Heart left ventricle (tissue), 16 donors: Measurements from ENCODE around the gene NAALADL2. TPM values are rescaled to one million over a fixed set of nuclear protein-coding genes. Genes with fewer than 3 reads are reported as not detected.

Source experiments
- ATAC-seq, 4 donors: fragments of 200-7000 bp; cut with Tn5 transposase; one replicate each; pipeline ENCODE4 v1.9.1; 2020 to 2022; ENCODE audit warnings: moderate library complexity in 4 of 4, mild to moderate bottlenecking in 3 of 4, moderate number of reproducible peaks in 1 of 4
- DNase-seq, 5 donors: peaks; one replicate each; pipeline ENCODE4 v3.0.0-alpha.2; 2020
- H3K27ac ChIP-seq, 12 donors: fragments of 200-600 bp; sonication (generic) in 4 of 12; one replicate each; pipeline versions ENCODE4 v1.5.0 to v1.8.0; 2016 to 2022; ENCODE audit warnings: mild to moderate bottlenecking in 2 of 12
- H3K27me3 ChIP-seq, 9 donors: fragments of 200-600 bp; sonication (generic) in 2 of 9; one replicate each; pipeline versions ENCODE4 v1.5.1 to v1.8.0; 2016 to 2022; ENCODE audit warnings: mild to moderate bottlenecking in 3 of 9
- H3K36me3 ChIP-seq, 9 donors: fragments of 200-600 bp; sonication (generic) in 2 of 9; one replicate each; pipeline versions ENCODE4 v1.5.0 to v1.8.0; 2018 to 2022; ENCODE audit warnings: mild to moderate bottlenecking in 2 of 9
- H3K4me1 ChIP-seq, 12 donors: fragments of 200-600 bp; sonication (generic) in 4 of 12; one replicate each; pipeline versions ENCODE4 v1.5.0 to v1.8.0; 2016 to 2022; ENCODE audit warnings: mild to moderate bottlenecking in 3 of 12
- H3K4me3 ChIP-seq, 12 donors: fragments of 200-600 bp; sonication (generic) in 4 of 12; one replicate each; pipeline versions ENCODE4 v1.5.0 to v1.8.0; 2017 to 2022; ENCODE audit warnings: mild to moderate bottlenecking in 9 of 12, moderate library complexity in 4 of 12
- H3K9me3 ChIP-seq, 12 donors: fragments of 200-600 bp; sonication (generic) in 4 of 12; one replicate each; pipeline versions ENCODE4 v1.5.0 to v1.8.0; 2016 to 2022; ENCODE audit warnings: mild to moderate bottlenecking in 1 of 12
- POLR2A ChIP-seq, 2 donors: fragments of 450-650 bp; IDR thresholded peaks; one replicate each; pipeline ENCODE4 v1.6.1; 2017; ENCODE audit warnings: antibody characterized with exemption in 2 of 2, mild to moderate bottlenecking in 2 of 2, moderate library complexity in 2 of 2
- WGBS, 4 donors: extraction: QIAGEN DNeasy Blood & Tissue Kit in 2 of 4; methylation state at CpG; one replicate each; pipeline versions ENCODE4 v1.1.5 to v1.1.7; 2013 to 2018; 5-methylcytosine and 5-hydroxymethylcytosine counted together
- intact Hi-C, 10 donors: fragments of 100-400 bp; cut with DNase I; formaldehyde crosslinking; loops; one replicate each; pipeline versions ENCODE4 v1.11.1 to v1.14.2; 2022
- polyA plus RNA-seq, 2 donors: library from polyadenylated mRNA; stranded (reverse); fragments of 200-250 nt; gene quantifications; one replicate each; pipeline ENCODE4 v1.2.3, GENCODE V29; 2013
- total RNA-seq, 9 donors: library from RNA; depleted of rRNA in 2 of 9; stranded (reverse); fragments of >200 nt in 2 of 9; fragmentation: NEBNext Ultra II Directional in 3 of 9; extraction: Animal tissue kit (Norgen Biotek cat#: 25700) in 3 of 9; gene quantifications; one replicate each; pipeline versions ENCODE4 v1.1.0 to v1.2.4, GENCODE V29; 2016 to 2023
- TF ChIP-seq, protein P1 (sequence below), 12 donors: fragments of 200-600 bp; sonication (generic) in 4 of 12; IDR thresholded peaks; one replicate each; pipeline versions ENCODE4 v1.5.0 to v1.8.0; 2018 to 2022; ENCODE audit warnings: antibody characterized with exemption in 12 of 12, mild to moderate bottlenecking in 5 of 12
- donor health status: ischemic (EF 13 %, LVEDD 7.1; RV severe dilation, severe dysfunction).
- donor health status: healthy with polysubstance abuse.
- donor health status: DM: no; HTN: yes; CAD: no.
- donor health status: DM: no; HTN: no; CAD: no.
- donor health status: ischemic (EF 25% LVEDD 6.9; RV normal size, moderate dysfunction).
- donor health status: ischemic (EF 25% LVEDD 5.7; RV mildly dilated, moderate dysfunction).
- donor health status: healthy.
- donor health status: DM: yes; HTN: yes; CAD: no.
- donor health status: ischemic (EF 35%, LVEDD 5.7; RV mildly dilated, moderate dysfunction).
- donor health status: nonischemic (EF 11% LVEDD 7.7; RV severe dilation, severe dysfunction).
- donor health status: DM: yes; HTN: yes; CAD: no.
- donor health status: PGD.
- donor health status: ischemic (EF 29% LVEDD 5.4; RV normal size, mild dysfunction).
- donor health status: nonischemic (EF 23%, LVEDD 6.1; RV moderate dilation, normal function).

Gene NAALADL2
- total and polyA plus RNA-seq, 11 donors = 0.23 to 8.5 (median 3.0) TPM

DNA sequence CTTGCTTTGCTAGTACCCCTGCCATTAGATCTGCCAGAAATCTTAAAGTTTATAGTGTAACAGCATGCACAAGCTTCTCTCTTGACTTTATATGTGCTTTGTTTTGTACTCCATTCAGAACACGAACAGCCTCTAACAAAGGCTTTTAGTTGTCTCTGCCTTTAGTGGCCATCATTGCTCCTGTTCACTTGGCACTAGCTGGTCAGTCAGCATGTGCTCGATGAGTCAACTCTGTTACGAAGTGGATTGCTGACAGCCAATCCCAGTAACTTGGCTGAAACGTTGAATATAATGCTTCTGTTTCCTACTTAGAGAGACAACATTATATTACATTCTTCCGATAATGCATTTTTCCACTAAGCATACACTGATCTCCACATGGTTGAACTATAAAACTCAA, 349.2 kb downstream of the NAALADL2 start:
- TF ChIP-seq, protein P1, sequence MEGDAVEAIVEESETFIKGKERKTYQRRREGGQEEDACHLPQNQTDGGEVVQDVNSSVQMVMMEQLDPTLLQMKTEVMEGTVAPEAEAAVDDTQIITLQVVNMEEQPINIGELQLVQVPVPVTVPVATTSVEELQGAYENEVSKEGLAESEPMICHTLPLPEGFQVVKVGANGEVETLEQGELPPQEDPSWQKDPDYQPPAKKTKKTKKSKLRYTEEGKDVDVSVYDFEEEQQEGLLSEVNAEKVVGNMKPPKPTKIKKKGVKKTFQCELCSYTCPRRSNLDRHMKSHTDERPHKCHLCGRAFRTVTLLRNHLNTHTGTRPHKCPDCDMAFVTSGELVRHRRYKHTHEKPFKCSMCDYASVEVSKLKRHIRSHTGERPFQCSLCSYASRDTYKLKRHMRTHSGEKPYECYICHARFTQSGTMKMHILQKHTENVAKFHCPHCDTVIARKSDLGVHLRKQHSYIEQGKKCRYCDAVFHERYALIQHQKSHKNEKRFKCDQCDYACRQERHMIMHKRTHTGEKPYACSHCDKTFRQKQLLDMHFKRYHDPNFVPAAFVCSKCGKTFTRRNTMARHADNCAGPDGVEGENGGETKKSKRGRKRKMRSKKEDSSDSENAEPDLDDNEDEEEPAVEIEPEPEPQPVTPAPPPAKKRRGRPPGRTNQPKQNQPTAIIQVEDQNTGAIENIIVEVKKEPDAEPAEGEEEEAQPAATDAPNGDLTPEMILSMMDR (IDR thresholded peaks at IDR 0.05) = no peak
- no peak for TF ChIP-seq POLR2A (IDR thresholded peaks at IDR 0.05)
- Histone ChIP-seq H3K4me1 (no peaks in the 10 kb centered on the region), H3K27me3 (no peaks in the 10 kb centered on the region), H3K4me3 (no peak overlapping the region), H3K9me3 (peaks cover 0 to 13% (median 3%) of the 10 kb centered on the region in 12 donors), H3K27ac (no peak overlapping the region), H3K36me3 (no peaks in the 10 kb centered on the region)
- no peak for DNase-seq
- no peak for ATAC-seq
- WGBS, 4 donors = 70 to 79% (median 75%) methylated on average over 5 of the region's 5 CpGs
- intact Hi-C loops = no loop called here

DNA sequence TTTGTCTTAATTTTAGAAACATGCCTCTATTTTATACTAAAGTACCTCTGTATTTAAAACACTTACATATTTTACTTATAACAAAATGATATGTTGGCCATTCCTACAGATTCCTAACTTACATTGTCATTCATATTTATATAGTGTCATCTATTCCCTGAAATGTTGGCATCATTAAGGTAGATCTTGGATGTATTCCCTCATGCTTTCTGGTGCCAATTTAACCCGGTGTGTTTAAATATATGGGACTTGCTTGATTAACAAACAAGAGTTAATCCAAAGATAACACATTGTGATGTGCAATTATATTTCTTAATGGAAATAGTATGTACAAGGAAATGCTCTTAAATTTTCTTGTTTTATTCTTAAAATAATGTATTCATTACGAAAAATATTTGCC, 352.3 kb downstream of the NAALADL2 start:
- intact Hi-C loops = no loop called here
- TF ChIP-seq POLR2A (IDR thresholded peaks at IDR 0.05) = no peak
- TF ChIP-seq, protein P1 (IDR thresholded peaks at IDR 0.05) = no peak

DNA sequence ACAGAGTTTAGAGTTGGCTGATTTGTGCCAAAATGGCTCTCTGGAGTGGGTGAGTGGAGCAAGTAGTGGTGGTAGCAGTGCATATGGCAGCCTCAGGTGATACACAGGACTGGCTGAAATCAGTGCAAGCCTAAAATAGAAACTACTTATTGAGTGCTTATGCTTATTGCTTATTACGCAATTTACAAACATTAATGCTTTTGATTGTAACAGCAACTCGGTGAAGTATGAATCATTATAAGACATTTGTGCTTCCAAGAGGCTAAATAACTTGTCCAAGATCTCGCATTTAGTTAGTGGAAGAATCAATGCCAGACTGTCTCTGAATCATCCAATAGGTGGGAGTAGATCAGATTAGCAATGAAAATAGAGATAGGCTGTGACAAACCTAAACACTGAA, 353.8 kb downstream of the NAALADL2 start:
- WGBS, 4 donors = 72 to 92% (median 87%) methylated on average over 3 of the region's 3 CpGs
- TF ChIP-seq, protein P1 (IDR thresholded peaks at IDR 0.05) = no peak
- TF ChIP-seq POLR2A (IDR thresholded peaks at IDR 0.05) = no peak

More for the DNA sequence above, 352.3 kb downstream of the NAALADL2 start:
- H3K27me3 ChIP-seq = no peaks in the 10 kb centered on the region
- ATAC-seq (no peak), DNase-seq (no peak)
- no peaks in the 10 kb centered on the region for H3K36me3 ChIP-seq
- no peak overlapping the region for H3K4me3 ChIP-seq
- peaks cover 0 to 6% (median 0%) of the 10 kb centered on the region in 12 donors for H3K9me3 ChIP-seq
- 66 to 85% (median 74%) methylated on average over 2 of the region's 2 CpGs for WGBS, 4 donors
- H3K27ac ChIP-seq = no peak overlapping the region
- no peaks in the 10 kb centered on the region for H3K4me1 ChIP-seq

DNA sequence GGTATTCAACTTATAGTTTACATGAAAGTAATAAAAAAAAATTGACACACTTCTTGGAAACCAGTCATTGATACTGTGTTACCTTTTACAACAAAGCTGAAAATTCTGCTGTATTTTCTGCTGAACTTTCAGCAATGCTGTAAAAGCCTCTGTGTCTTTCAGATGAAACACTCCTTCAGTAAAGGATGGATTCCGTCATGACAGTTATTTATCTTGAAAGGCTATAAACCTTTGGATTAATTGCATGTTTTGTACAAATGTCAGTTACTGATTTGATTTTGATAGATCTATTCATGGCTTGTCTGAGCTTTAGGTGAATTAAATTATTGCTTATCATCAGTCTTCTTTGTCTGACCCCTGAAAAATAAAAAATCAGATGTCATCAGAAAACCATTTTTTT, 355.1 kb downstream of the NAALADL2 start:
- no peak overlapping the region for H3K4me3 ChIP-seq
- no peak for DNase-seq
- 89 to 96% (median 93%) methylated on average over 1 of the region's 1 CpG for WGBS, 4 donors
- H3K4me1 ChIP-seq = no peaks in the 10 kb centered on the region
- ATAC-seq = no peak
- H3K27ac ChIP-seq = no peak overlapping the region
- no peaks in the 10 kb centered on the region for H3K27me3 ChIP-seq
- peaks cover 0 to 6% (median 0%) of the 10 kb centered on the region in 12 donors for H3K9me3 ChIP-seq
- H3K36me3 ChIP-seq = no peaks in the 10 kb centered on the region
- intact Hi-C loops = no loop called here
- no peak for TF ChIP-seq POLR2A (IDR thresholded peaks at IDR 0.05)
- TF ChIP-seq, protein P1 (IDR thresholded peaks at IDR 0.05) = no peak

More for the DNA sequence above, 353.8 kb downstream of the NAALADL2 start:
- ATAC-seq (peak in 1 of 4 donors; percentile 65), DNase-seq (no peak)
- no peaks in the 10 kb centered on the region for H3K36me3 ChIP-seq
- H3K27me3 ChIP-seq = no peaks in the 10 kb centered on the region
- intact Hi-C loops = no loop called here
- H3K27ac ChIP-seq = no peak overlapping the region
- peaks cover 0 to 6% (median 0%) of the 10 kb centered on the region in 12 donors for H3K9me3 ChIP-seq
- H3K4me1 ChIP-seq = no peaks in the 10 kb centered on the region
- no peak overlapping the region for H3K4me3 ChIP-seq
